ENCODE measurements around the gene HRK. TPM values are rescaled to one million over a fixed set of nuclear protein-coding genes. Genes with fewer than 3 reads are reported as not detected.

Gene HRK
- total RNA-seq, 1 experiment from 2014 or later = 3.5 TPM

DNA sequence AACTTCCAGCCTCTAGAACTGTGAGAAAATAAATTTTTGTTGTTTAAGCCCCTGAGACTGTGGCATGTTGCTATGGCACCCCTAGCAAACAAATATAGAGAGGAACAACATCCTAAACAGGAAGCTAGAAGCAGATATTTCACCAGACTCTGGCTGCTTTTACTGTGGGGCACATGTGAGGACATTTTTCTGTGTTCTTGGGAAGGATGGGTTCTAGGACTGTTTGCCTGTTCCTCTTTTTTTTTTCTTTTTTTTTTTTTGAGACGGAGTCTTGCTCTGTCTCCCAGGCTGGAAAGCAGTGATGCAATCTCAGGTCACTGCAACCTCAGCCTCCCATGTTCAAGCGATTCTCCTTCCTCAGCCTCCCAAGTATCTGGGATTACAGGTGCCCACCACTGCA is 4.2 kb upstream of the HRK start:
- H3K27me3 Mint-ChIP-seq (ENCODE audit: low read depth) = peaks cover 41% of the 10 kb centered on the region
- H3K4me1 Mint-ChIP-seq = peaks cover 13% of the 10 kb centered on the region
- ChIA-PET CTCF (interaction anchor here (0.7 kb wide), 1 partner anchor 22 kb away, joined by 3 read pairs; no protein-coding TSS in a partner anchor), POLR2A (no interaction called here)
- no peak overlapping the region for H3K4me3 Mint-ChIP-seq
- no peak for ATAC-seq
- TF ChIP-seq, protein P1, sequence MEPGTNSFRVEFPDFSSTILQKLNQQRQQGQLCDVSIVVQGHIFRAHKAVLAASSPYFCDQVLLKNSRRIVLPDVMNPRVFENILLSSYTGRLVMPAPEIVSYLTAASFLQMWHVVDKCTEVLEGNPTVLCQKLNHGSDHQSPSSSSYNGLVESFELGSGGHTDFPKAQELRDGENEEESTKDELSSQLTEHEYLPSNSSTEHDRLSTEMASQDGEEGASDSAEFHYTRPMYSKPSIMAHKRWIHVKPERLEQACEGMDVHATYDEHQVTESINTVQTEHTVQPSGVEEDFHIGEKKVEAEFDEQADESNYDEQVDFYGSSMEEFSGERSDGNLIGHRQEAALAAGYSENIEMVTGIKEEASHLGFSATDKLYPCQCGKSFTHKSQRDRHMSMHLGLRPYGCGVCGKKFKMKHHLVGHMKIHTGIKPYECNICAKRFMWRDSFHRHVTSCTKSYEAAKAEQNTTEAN (CRISPR knock-in tag; IDR thresholded peaks at IDR 0.05) = no peak
- TF ChIP-seq JAZF1 (CRISPR knock-in tag; IDR thresholded peaks at IDR 0.05) (no peak), PRRX2 (CRISPR knock-in tag; IDR thresholded peaks at IDR 0.05) (no peak), TEAD1 (CRISPR knock-in tag; IDR thresholded peaks at IDR 0.05) (no peak), SMAD4 (CRISPR knock-in tag; IDR thresholded peaks at IDR 0.05) (no peak), ZNF263 (CRISPR knock-in tag; IDR thresholded peaks at IDR 0.05; ENCODE audit: low read depth) (no peak), CREB1 (CRISPR knock-in tag; IDR thresholded peaks at IDR 0.05) (no peak), TP53 (CRISPR knock-in tag; IDR thresholded peaks at IDR 0.05) (no peak), NFYB (CRISPR knock-in tag; conservative IDR thresholded peaks at IDR 0.05; ENCODE audit: low read depth) (no peak), ZBTB21 (CRISPR knock-in tag; IDR thresholded peaks at IDR 0.05; ENCODE audit: borderline replicate concordance) (no peak), ZNF232 (CRISPR knock-in tag; IDR thresholded peaks at IDR 0.05) (no peak), FOXP1 (CRISPR knock-in tag; IDR thresholded peaks at IDR 0.05; ENCODE audit: borderline replicate concordance) (no peak), CBFB (CRISPR knock-in tag; IDR thresholded peaks at IDR 0.05; ENCODE audit: low read depth) (no peak), FOXK1 (CRISPR knock-in tag; IDR thresholded peaks at IDR 0.05) (no peak)
- TF ChIP-seq, protein P2, sequence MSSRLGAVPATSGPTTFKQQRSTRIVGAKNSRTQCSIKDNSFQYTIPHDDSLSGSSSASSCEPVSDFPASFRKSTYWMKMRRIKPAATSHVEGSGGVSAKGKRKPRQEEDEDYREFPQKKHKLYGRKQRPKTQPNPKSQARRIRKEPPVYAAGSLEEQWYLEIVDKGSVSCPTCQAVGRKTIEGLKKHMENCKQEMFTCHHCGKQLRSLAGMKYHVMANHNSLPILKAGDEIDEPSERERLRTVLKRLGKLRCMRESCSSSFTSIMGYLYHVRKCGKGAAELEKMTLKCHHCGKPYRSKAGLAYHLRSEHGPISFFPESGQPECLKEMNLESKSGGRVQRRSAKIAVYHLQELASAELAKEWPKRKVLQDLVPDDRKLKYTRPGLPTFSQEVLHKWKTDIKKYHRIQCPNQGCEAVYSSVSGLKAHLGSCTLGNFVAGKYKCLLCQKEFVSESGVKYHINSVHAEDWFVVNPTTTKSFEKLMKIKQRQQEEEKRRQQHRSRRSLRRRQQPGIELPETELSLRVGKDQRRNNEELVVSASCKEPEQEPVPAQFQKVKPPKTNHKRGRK (CRISPR knock-in tag; IDR thresholded peaks at IDR 0.05; ENCODE audit: borderline replicate concordance) = no peak
- TF ChIP-seq, protein P3, sequence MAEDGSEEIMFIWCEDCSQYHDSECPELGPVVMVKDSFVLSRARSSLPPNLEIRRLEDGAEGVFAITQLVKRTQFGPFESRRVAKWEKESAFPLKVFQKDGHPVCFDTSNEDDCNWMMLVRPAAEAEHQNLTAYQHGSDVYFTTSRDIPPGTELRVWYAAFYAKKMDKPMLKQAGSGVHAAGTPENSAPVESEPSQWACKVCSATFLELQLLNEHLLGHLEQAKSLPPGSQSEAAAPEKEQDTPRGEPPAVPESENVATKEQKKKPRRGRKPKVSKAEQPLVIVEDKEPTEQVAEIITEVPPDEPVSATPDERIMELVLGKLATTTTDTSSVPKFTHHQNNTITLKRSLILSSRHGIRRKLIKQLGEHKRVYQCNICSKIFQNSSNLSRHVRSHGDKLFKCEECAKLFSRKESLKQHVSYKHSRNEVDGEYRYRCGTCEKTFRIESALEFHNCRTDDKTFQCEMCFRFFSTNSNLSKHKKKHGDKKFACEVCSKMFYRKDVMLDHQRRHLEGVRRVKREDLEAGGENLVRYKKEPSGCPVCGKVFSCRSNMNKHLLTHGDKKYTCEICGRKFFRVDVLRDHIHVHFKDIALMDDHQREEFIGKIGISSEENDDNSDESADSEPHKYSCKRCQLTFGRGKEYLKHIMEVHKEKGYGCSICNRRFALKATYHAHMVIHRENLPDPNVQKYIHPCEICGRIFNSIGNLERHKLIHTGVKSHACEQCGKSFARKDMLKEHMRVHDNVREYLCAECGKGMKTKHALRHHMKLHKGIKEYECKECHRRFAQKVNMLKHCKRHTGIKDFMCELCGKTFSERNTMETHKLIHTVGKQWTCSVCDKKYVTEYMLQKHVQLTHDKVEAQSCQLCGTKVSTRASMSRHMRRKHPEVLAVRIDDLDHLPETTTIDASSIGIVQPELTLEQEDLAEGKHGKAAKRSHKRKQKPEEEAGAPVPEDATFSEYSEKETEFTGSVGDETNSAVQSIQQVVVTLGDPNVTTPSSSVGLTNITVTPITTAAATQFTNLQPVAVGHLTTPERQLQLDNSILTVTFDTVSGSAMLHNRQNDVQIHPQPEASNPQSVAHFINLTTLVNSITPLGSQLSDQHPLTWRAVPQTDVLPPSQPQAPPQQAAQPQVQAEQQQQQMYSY (CRISPR knock-in tag; IDR thresholded peaks at IDR 0.05) = no peak
- TF ChIP-seq, protein P4, sequence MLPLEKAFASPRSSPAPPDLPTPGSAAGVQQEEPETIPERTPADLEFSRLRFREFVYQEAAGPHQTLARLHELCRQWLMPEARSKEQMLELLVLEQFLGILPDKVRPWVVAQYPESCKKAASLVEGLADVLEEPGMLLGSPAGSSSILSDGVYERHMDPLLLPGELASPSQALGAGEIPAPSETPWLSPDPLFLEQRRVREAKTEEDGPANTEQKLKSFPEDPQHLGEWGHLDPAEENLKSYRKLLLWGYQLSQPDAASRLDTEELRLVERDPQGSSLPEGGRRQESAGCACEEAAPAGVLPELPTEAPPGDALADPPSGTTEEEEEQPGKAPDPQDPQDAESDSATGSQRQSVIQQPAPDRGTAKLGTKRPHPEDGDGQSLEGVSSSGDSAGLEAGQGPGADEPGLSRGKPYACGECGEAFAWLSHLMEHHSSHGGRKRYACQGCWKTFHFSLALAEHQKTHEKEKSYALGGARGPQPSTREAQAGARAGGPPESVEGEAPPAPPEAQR (CRISPR knock-in tag; IDR thresholded peaks at IDR 0.05) = no peak
- TF ChIP-seq, protein P5, sequence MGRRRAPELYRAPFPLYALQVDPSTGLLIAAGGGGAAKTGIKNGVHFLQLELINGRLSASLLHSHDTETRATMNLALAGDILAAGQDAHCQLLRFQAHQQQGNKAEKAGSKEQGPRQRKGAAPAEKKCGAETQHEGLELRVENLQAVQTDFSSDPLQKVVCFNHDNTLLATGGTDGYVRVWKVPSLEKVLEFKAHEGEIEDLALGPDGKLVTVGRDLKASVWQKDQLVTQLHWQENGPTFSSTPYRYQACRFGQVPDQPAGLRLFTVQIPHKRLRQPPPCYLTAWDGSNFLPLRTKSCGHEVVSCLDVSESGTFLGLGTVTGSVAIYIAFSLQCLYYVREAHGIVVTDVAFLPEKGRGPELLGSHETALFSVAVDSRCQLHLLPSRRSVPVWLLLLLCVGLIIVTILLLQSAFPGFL (CRISPR knock-in tag; IDR thresholded peaks at IDR 0.05; ENCODE audit: borderline replicate concordance) = no peak
- TF ChIP-seq, protein P6, sequence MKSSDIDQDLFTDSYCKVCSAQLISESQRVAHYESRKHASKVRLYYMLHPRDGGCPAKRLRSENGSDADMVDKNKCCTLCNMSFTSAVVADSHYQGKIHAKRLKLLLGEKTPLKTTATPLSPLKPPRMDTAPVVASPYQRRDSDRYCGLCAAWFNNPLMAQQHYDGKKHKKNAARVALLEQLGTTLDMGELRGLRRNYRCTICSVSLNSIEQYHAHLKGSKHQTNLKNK (CRISPR knock-in tag; IDR thresholded peaks at IDR 0.05) = no peak
- no peak overlapping the region for H3K27ac Mint-ChIP-seq
- no peaks in the 10 kb centered on the region for H3K36me3 Mint-ChIP-seq
- no peak for DNase-seq (ENCODE audit: low spot score)
- peaks cover 4% of the 10 kb centered on the region for H3K9me3 Mint-ChIP-seq
